Ishikawa (cell line): ENCODE results near the gene SRRM1.

Experiments
- CEBPB ChIP-seq: IDR thresholded peaks from 2 replicates; pipeline ENCODE4 v1.6.1; 2012
- CREB1 ChIP-seq: IDR thresholded peaks from 2 replicates; pipeline ENCODE4 v1.6.1; 2012; ENCODE audit warnings: low read depth
- EGR1 ChIP-seq: IDR thresholded peaks from 2 replicates; pipeline ENCODE4 v1.6.1; 2012
- EP300 ChIP-seq: IDR thresholded peaks from 2 replicates; pipeline ENCODE4 v1.6.1; 2012; ENCODE audit warnings: borderline replicate concordance
- FOXM1 ChIP-seq: IDR thresholded peaks from 2 replicates; pipeline ENCODE4 v1.6.1; 2012; ENCODE audit warnings: low read depth, borderline replicate concordance
- MAX ChIP-seq: IDR thresholded peaks from 2 replicates; pipeline ENCODE4 v1.6.1; 2012
- NFIC ChIP-seq: IDR thresholded peaks from 2 replicates; pipeline ENCODE4 v1.6.1; 2012
- RAD21 ChIP-seq: IDR thresholded peaks from 2 replicates; pipeline ENCODE4 v1.6.1; 2012; ENCODE audit warnings: low read depth
- REST ChIP-seq: IDR thresholded peaks from 2 replicates; pipeline ENCODE4 v1.6.1; 2012; ENCODE audit warnings: low read depth, mild to moderate bottlenecking
- TAF1 ChIP-seq: IDR thresholded peaks from 2 replicates; pipeline ENCODE4 v1.6.1; 2012; ENCODE audit warnings: low read depth, mild to moderate bottlenecking
- TCF12 ChIP-seq: IDR thresholded peaks from 2 replicates; pipeline ENCODE4 v1.6.1; 2012; ENCODE audit warnings: low read depth
- TEAD4 ChIP-seq: IDR thresholded peaks from 2 replicates; pipeline ENCODE4 v1.6.1; 2012
- USF1 ChIP-seq: IDR thresholded peaks from 2 replicates; pipeline ENCODE4 v1.6.1; 2012
- YY1 ChIP-seq: IDR thresholded peaks from 2 replicates; pipeline ENCODE4 v1.6.1; 2012; ENCODE audit warnings: low read depth
- ZBTB7A ChIP-seq: IDR thresholded peaks from 2 replicates; pipeline ENCODE4 v1.6.1; 2012; ENCODE audit warnings: low read depth

SRRM1 gene

GRCh38 chr1:24642481-24643362 lies at the start of gene SRRM1:
Gene SRRM1, plus strand, starts transcription at chr1:24643302. Its CDS starts 25 bp downstream, at chr1:24643327.
- TF ChIP-seq TAF1, result peak; percentile 55; the same call in 1 of the 2 replicates
- no peak for TF ChIP-seq REST
- TF ChIP-seq CEBPB, result peak; percentile 12; the same call in 1 of the 2 replicates
- TF ChIP-seq MAX, result peak; percentile 82
- no peak for TF ChIP-seq ZBTB7A
- peak; percentile 89 for TF ChIP-seq EGR1
- no peak for TF ChIP-seq RAD21
- TF ChIP-seq USF1, result peak; percentile 88
- TF ChIP-seq TCF12, result no peak; the same call in 1 of the 2 replicates
- TF ChIP-seq CREB1, result peak; percentile 89
- no peak for TF ChIP-seq NFIC
- TF ChIP-seq FOXM1, result no peak
- TF ChIP-seq EP300, result no peak

- no peak for TF ChIP-seq MAX
- no peak for TF ChIP-seq CEBPB
- TF ChIP-seq REST, result no peak
- TF ChIP-seq USF1, result no peak
- TF ChIP-seq TAF1, result no peak
- no peak for TF ChIP-seq TCF12
- no peak for TF ChIP-seq ZBTB7A
- TF ChIP-seq EGR1, result no peak
- no peak for TF ChIP-seq CREB1
- no peak for TF ChIP-seq NFIC
- TF ChIP-seq EP300, result no peak
- no peak for TF ChIP-seq TEAD4
- TF ChIP-seq YY1, result no peak
Observed at GRCh38 chr1:24594328-24594598, 48.8 kb upstream of the SRRM1 start.

- TF ChIP-seq MAX (no peak), EGR1 (no peak), ZBTB7A (no peak), RAD21 (no peak), REST (no peak), TAF1 (no peak), USF1 (no peak), CEBPB (no peak), EP300 (no peak), TEAD4 (no peak), FOXM1 (no peak), NFIC (no peak), YY1 (no peak), TCF12 (no peak), CREB1 (no peak)
Observed at GRCh38 chr1:24596401-24596880, 46.7 kb upstream of the SRRM1 start.
